IPS-11a (cell line): ENCODE data around the gene PSAT1.

Experiments
- H3K4me3 ChIP-seq: one replicate; pipeline ENCODE4 v1.5.1; 2013; ENCODE audit warnings: low read depth, low read length, control low read depth

The PSAT1 gene

GRCh38 chr9:78292716-78293497, 4.0 kb upstream of the PSAT1 start:
- no peak overlapping the region for H3K4me3 ChIP-seq

- H3K4me3 ChIP-seq = no peak overlapping the region
These were observed 2.4 kb upstream of the PSAT1 start for GRCh38 chr9:78294290-78295176.

GRCh38 chr9:78295177-78295575, 1.7 kb upstream of the PSAT1 start:
- H3K4me3 ChIP-seq = no peak overlapping the region

GRCh38 chr9:78295731-78296130, 1.2 kb upstream of the PSAT1 start:
- H3K4me3 ChIP-seq = no peak overlapping the region

GRCh38 chr9:78296201-78296892, 578 bp upstream of the PSAT1 start:
- peak overlapping the region; percentile 100 for H3K4me3 ChIP-seq

- H3K4me3 ChIP-seq = peak overlapping the region; percentile 100
These were observed 692 bp downstream of the PSAT1 start for GRCh38 chr9:78297672-78297961.

- peak overlapping the region; percentile 100 for H3K4me3 ChIP-seq
These were observed 1.3 kb downstream of the PSAT1 start for GRCh38 chr9:78298046-78298765.

- peak overlapping the region; percentile 6 for H3K4me3 ChIP-seq
These were observed 3.3 kb downstream of the PSAT1 start for GRCh38 chr9:78300209-78300608.

GRCh38 chr9:78301466-78301865, 4.5 kb downstream of the PSAT1 start:
- H3K4me3 ChIP-seq = no peak overlapping the region

GRCh38 chr9:78303377-78304062, 6.6 kb downstream of the PSAT1 start:
- no peak overlapping the region for H3K4me3 ChIP-seq

- H3K4me3 ChIP-seq = no peak overlapping the region
These were observed 7.4 kb downstream of the PSAT1 start for GRCh38 chr9:78304357-78304756.

GRCh38 chr9:78306222-78307076, 9.5 kb downstream of the PSAT1 start:
- no peak overlapping the region for H3K4me3 ChIP-seq

- H3K4me3 ChIP-seq = no peak overlapping the region
These were observed 10.4 kb downstream of the PSAT1 start for GRCh38 chr9:78307360-78307759.

GRCh38 chr9:78309066-78309465, 12.1 kb downstream of the PSAT1 start:
- no peak overlapping the region for H3K4me3 ChIP-seq

- no peak overlapping the region for H3K4me3 ChIP-seq
These were observed 14.2 kb downstream of the PSAT1 start for GRCh38 chr9:78311075-78311474.

GRCh38 chr9:78311886-78312524, 15.1 kb downstream of the PSAT1 start:
- no peak overlapping the region for H3K4me3 ChIP-seq

- no peak overlapping the region for H3K4me3 ChIP-seq
These were observed 17.6 kb downstream of the PSAT1 start for GRCh38 chr9:78314550-78314949.

- H3K4me3 ChIP-seq = no peak overlapping the region
These were observed 18.3 kb downstream of the PSAT1 start for GRCh38 chr9:78314953-78315870.
